Astrocyte of the cerebellum (primary cell): ENCODE measurements around the gene KDM5A.
"Not testable (repeated sequence)": the region's sequence is repeated elsewhere in the genome, so short reads cannot be mapped to it uniquely, and the experiment has no call there.

Experiments used
- DNase-seq: peaks from one replicate; pipeline ENCODE4 v3.0.0-alpha.2; 2011; ENCODE audit warnings: low read depth
- H3K4me3 ChIP-seq: 2 replicates; pipeline ENCODE4 v1.5.1; 2011; ENCODE audit warnings: mild to moderate bottlenecking, low read depth, low read length, moderate library complexity
- in situ Hi-C: cut with HindIII; loops from 2 replicates; pipeline ENCODE4 v1.10.0; 2017; ENCODE audit warnings: low sequenced_read_pairs
- TF ChIP-seq, protein P1 (sequence below): IDR thresholded peaks from 2 replicates; pipeline ENCODE4 v1.5.1; 2012; ENCODE audit warnings: low read length, low read depth, moderate library complexity, mild to moderate bottlenecking; ENCODE audit errors: missing control alignments

Gene KDM5A

GRCh38 chr12:401235-402028 is 12.3 kb upstream of the KDM5A start, which contains the start of gene CCDC77:
Gene CCDC77 (plus strand): TSS chr12:401644. CDS start chr12:409384, 7,740 bp downstream.
- TF ChIP-seq, protein P1, sequence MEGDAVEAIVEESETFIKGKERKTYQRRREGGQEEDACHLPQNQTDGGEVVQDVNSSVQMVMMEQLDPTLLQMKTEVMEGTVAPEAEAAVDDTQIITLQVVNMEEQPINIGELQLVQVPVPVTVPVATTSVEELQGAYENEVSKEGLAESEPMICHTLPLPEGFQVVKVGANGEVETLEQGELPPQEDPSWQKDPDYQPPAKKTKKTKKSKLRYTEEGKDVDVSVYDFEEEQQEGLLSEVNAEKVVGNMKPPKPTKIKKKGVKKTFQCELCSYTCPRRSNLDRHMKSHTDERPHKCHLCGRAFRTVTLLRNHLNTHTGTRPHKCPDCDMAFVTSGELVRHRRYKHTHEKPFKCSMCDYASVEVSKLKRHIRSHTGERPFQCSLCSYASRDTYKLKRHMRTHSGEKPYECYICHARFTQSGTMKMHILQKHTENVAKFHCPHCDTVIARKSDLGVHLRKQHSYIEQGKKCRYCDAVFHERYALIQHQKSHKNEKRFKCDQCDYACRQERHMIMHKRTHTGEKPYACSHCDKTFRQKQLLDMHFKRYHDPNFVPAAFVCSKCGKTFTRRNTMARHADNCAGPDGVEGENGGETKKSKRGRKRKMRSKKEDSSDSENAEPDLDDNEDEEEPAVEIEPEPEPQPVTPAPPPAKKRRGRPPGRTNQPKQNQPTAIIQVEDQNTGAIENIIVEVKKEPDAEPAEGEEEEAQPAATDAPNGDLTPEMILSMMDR, result peak; percentile 34
- in situ Hi-C loops, result no loop called here
- peak; percentile 79 for DNase-seq
- H3K4me3 ChIP-seq, result peak within 1 kb of the TSS; percentile 52

- DNase-seq, result no peak
- TF ChIP-seq, protein P1, result no peak
- in situ Hi-C loops, result no loop called here
- peak overlapping the region; percentile 52 for H3K4me3 ChIP-seq
Observed at GRCh38 chr12:400828-401227, 11.7 kb upstream of the KDM5A start.

DNA sequence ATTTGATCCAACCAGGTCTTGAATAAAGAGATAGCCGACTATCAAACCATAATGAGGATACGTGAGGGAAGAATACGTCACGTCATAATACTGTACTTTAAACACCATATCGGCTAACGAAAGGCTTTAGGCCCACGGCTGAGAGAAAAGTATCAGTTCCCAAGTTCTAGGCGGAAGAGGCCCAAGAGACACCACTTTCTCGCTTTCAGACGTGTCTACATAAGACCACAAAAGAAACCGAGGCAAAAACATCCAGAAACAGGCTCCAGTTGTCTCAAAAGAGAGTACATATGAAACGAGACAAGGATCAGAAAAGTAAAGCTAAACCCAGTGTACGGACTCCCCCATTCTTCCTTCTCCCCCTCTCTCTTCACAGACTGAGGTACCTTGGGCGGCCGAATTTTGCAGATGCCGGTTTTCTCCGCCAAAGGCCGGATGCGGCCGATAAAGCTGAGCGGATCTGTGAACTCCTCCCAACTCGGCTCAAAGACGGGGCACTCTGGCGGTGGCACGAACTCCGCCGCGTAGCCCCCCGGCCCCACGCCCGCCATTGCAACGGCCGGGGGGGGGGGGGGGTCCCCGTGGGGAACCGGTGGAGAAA is 479 bp downstream of the KDM5A start:
- in situ Hi-C loops, result no loop called here
- DNase-seq, result no peak
- peak overlapping the region; percentile 83 for H3K4me3 ChIP-seq
- TF ChIP-seq, protein P1, result no peak

DNA sequence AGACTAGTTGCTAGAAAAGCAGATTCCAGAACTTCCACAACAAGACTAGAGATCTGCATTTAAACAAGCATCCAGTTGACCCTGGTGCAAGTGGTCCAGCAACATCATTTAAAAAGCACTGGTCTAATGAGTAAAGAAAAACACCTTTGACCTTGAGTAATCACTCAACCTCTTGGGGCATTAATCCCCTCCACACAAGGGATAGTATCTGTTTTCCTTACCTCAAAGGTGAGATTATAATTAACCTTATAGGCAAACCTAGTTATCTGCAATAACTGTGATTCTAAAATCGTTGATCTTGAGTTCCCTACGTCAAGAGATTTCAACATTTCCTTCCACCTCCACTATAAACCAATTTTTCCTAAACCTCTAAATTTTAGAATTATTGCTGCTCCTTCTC is 1.1 kb downstream of the KDM5A start:
- H3K4me3 ChIP-seq, result peak overlapping the region; percentile 83
- DNase-seq, result no peak
- TF ChIP-seq, protein P1, result no peak
- in situ Hi-C loops, result no loop called here

DNA sequence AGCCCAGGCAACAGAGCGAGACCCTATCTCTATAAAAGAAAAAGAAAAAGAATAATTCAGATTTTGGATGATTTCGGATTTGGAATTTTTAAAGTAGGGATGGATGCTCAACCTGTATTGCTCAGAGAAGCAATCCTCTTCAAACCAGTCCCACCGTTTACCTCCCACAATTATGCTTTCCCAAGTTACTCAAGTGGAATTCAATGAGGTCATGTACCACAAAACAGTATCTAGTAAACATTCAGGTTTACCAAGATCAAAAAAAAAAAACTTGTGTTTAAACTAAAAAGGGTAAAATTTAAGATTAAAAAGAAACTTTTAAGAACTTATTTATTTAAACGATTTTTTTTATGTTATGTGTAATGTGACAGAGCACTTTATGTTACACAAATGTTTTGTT is 2.5 kb downstream of the KDM5A start:
- peak overlapping the region; percentile 13 for H3K4me3 ChIP-seq
- DNase-seq, result no peak
- TF ChIP-seq, protein P1, result no peak
- in situ Hi-C loops, result no loop called here

DNA sequence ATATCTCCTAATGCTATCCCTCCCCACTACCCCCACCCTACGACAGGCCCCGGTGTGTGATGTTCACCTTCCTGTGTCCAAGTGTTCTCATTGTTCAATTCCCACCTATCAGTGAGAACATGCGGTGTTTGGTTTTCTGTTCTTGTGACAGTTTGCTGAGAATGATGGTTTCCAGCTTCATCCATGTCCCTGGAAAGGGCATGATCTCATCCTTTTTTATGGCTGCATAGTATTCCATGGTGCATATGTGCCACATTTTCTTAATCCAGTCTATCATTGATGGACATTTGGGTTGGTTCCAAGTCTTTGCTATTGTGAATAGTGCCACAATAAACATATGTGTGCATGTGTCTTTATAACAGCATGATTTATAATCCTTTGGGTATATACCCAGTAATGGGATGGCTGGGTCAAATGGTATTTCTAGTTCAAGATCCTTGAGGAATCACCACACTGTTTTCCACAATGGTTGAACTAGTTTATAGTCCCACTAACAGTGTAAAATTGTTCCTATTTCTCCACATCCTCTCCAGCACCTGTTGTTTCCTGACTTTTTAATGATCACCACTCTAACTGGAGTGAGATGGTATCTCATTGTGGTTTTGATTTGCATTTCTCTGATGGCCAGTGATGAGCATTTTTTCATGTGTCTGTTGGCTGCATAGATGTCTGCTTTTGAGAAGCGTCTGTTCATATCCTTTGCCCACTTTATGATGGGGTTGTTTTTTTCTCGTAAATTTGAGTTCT is 18.2 kb downstream of the KDM5A start:
- DNase-seq, in situ Hi-C loops, H3K4me3 ChIP-seq: not testable (repeated sequence)
